Measurements from ENCODE around the gene PGM1. TPM values are rescaled to one million over a fixed set of nuclear protein-coding genes. Genes with fewer than 3 reads are reported as not detected.

PGM1 gene
- total and polyA plus RNA-seq, 8 donors, result 11.3 to 82.8 (median 28.9) TPM

DNA sequence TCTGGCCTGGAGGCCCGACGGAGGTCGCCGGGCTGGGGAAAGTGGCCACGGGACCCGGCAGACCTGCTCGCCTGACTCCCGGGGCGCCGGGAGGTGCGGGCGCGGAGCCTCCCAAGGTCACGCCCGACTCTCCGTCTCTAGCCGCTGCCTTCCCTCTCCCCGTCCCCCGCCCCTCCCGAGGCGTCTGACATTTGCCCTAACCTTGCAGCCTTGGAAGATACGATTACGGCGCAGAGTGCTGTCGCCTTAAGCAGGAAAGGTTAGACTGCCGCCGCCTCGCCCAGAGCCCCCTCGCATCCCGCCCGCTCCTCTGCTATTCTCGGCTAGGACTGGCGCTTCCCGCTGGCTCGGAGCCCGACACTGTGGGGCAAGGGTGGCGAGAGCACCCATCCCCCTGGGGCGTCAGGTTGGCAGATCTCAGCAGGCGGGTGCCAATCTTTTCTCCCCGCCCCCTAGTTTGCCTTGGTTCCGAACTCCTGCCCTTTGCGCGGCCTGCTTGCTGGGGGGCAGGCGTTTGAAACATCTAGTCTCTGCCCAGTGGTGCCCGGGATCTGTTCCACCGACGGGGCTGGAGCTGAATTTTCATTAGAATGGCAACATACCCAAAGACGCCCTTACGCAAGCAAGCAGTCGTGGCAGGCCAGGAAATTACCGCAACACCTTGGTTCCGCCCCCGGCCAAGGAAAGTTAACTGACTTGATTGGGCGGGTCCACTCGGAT lies 835 bp downstream of the PGM1 start:
- peak; percentile 77 to 91 for DNase-seq
- Histone ChIP-seq H3K4me3 (peak overlapping the region; percentile 65 to 95 (median 81)), H3K27me3 (no peaks in the 10 kb centered on the region), H3K9me3 (no peaks in the 10 kb centered on the region), H3K27ac (peak overlapping the region; percentile 85 to 95 (median 93)), H3K4me1 (peaks cover 5 to 24% (median 16%) of the 10 kb centered on the region in 4 donors), H3K36me3 (no peaks in the 10 kb centered on the region)
- 1 to 19% (median 3%) methylated on average over 15 to 55 of the region's 55 CpGs for WGBS, 5 donors
- TF ChIP-seq POLR2AphosphoS5 (IDR thresholded peaks at IDR 0.05) (peak in 2 of 3 donors; percentile 29 to 43), EP300 (IDR thresholded peaks at IDR 0.05) (no peak), POLR2A (IDR thresholded peaks at IDR 0.05) (no peak)
- TF ChIP-seq, protein P1, sequence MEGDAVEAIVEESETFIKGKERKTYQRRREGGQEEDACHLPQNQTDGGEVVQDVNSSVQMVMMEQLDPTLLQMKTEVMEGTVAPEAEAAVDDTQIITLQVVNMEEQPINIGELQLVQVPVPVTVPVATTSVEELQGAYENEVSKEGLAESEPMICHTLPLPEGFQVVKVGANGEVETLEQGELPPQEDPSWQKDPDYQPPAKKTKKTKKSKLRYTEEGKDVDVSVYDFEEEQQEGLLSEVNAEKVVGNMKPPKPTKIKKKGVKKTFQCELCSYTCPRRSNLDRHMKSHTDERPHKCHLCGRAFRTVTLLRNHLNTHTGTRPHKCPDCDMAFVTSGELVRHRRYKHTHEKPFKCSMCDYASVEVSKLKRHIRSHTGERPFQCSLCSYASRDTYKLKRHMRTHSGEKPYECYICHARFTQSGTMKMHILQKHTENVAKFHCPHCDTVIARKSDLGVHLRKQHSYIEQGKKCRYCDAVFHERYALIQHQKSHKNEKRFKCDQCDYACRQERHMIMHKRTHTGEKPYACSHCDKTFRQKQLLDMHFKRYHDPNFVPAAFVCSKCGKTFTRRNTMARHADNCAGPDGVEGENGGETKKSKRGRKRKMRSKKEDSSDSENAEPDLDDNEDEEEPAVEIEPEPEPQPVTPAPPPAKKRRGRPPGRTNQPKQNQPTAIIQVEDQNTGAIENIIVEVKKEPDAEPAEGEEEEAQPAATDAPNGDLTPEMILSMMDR (IDR thresholded peaks at IDR 0.05), result no peak
- intact Hi-C loops (cut with DNase I; ENCODE audit: low total_unique reads), result no loop called here

GRCh38 chr1:63595435-63595834 lies 2.2 kb downstream of the PGM1 start:
- H3K27ac ChIP-seq, result no peak overlapping the region
- H3K4me3 ChIP-seq, result no peak overlapping the region
- H3K27me3 ChIP-seq, result no peaks in the 10 kb centered on the region
- TF ChIP-seq, protein P1 (IDR thresholded peaks at IDR 0.05), result no peak
- TF ChIP-seq POLR2A (IDR thresholded peaks at IDR 0.05), result no peak
- intact Hi-C loops (cut with DNase I; ENCODE audit: low total_unique reads), result no loop called here
- H3K36me3 ChIP-seq, result no peaks in the 10 kb centered on the region
- WGBS, 5 donors, result 92 to 100% (median 97%) methylated on average over 1 of the region's 1 CpG
- H3K9me3 ChIP-seq, result no peaks in the 10 kb centered on the region
- DNase-seq, result no peak
- peaks cover 5 to 15% (median 12%) of the 10 kb centered on the region in 4 donors for H3K4me1 ChIP-seq

DNA sequence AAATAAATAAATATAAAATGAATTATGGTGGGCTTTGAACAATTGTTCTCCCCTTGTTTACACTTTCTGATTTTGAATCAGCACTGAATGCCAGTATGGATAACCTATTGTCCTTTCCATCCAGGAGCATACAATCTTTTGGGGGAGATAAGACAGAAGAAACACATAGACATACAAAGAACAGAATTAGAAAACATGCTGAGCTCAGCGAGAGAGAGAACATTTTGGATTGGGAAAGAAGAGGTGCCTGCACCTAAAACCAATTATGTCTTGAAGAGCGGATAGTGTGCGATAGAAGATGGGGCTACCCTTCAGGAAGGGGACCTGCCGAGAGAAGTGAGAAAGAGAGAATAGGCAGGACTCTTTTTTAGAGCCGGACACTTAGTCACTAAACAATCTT lies 6.6 kb downstream of the PGM1 start:
- Histone ChIP-seq H3K36me3 (no peaks in the 10 kb centered on the region), H3K4me1 (peaks cover 0 to 7% (median 0%) of the 10 kb centered on the region in 4 donors), H3K27me3 (no peaks in the 10 kb centered on the region), H3K27ac (no peak overlapping the region), H3K4me3 (no peak overlapping the region), H3K9me3 (no peaks in the 10 kb centered on the region)
- 86 to 95% (median 92%) methylated on average over 5 of the region's 5 CpGs for WGBS, 5 donors
- intact Hi-C loops (cut with DNase I; ENCODE audit: low total_unique reads), result no loop called here
- no peak for DNase-seq
- TF ChIP-seq, protein P1 (IDR thresholded peaks at IDR 0.05), result no peak
- TF ChIP-seq EP300 (IDR thresholded peaks at IDR 0.05), result no peak
- no peak for TF ChIP-seq POLR2AphosphoS5 (IDR thresholded peaks at IDR 0.05)
- TF ChIP-seq POLR2A (IDR thresholded peaks at IDR 0.05), result no peak

- DNase-seq, result no peak
- H3K36me3 ChIP-seq, result no peaks in the 10 kb centered on the region
- intact Hi-C loops (cut with DNase I; ENCODE audit: low total_unique reads), result no loop called here
- no peaks in the 10 kb centered on the region for H3K9me3 ChIP-seq
- H3K27ac ChIP-seq, result no peak overlapping the region
- peaks cover 0 to 4% (median 0%) of the 10 kb centered on the region in 4 donors for H3K4me1 ChIP-seq
- H3K27me3 ChIP-seq, result no peaks in the 10 kb centered on the region
- TF ChIP-seq, protein P1 (IDR thresholded peaks at IDR 0.05), result no peak
- no peak for TF ChIP-seq POLR2AphosphoS5 (IDR thresholded peaks at IDR 0.05)
- TF ChIP-seq EP300 (IDR thresholded peaks at IDR 0.05), result no peak
- TF ChIP-seq POLR2A (IDR thresholded peaks at IDR 0.05), result no peak
- no peak overlapping the region for H3K4me3 ChIP-seq
- WGBS, 5 donors, result 33 to 48% (median 43%) methylated on average over 5 of the region's 5 CpGs
These were observed 7.0 kb downstream of the PGM1 start for GRCh38 chr1:63600248-63600647.

Measured in stomach (tissue), 9 donors.